ENCODE measurements around the gene PAX5. TPM values are rescaled to one million over a fixed set of nuclear protein-coding genes. Genes with fewer than 3 reads are reported as not detected.

PAX5 gene
- total RNA-seq, 4 donors from 2014 or later, result under 0.01 to 0.29 TPM; not detected in 2

DNA sequence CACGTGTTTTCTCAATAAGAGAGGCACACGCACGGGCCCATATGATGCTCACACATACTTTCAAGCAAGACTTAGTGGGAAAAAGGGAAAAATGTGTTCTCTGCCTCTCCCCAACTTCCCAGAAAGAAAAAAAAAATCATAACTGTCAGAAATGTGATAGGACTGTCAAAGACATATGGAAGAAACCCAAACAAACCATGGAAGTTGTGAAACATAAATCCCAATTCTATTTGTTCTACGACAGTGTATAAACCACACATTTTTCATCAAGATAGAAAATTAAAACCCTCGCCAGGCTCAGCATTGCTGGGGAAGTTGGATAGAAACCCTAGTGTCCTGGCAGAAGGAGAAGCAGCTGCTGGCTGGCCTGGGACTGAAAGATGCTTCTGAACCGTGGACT is 211.9 kb downstream of the PAX5 start:
- H3K27me3 ChIP-seq, result peaks cover 0 to 52% (median 1%) of the 10 kb centered on the region in 4 donors
- H3K27ac ChIP-seq, result no peak overlapping the region
- no peaks in the 10 kb centered on the region for H3K9me3 ChIP-seq
- peaks cover 7 to 16% (median 10%) of the 10 kb centered on the region in 3 donors for H3K4me1 ChIP-seq
- WGBS, 2 donors, result 52 to 56% methylated on average over 6 of the region's 6 CpGs
- DNase-seq, result no peak
- H3K36me3 ChIP-seq, result no peaks in the 10 kb centered on the region
- intact Hi-C loops (cut with DNase I), result no loop called here
- no peak for TF ChIP-seq POLR2A (IDR thresholded peaks at IDR 0.05)
- TF ChIP-seq, protein P1, sequence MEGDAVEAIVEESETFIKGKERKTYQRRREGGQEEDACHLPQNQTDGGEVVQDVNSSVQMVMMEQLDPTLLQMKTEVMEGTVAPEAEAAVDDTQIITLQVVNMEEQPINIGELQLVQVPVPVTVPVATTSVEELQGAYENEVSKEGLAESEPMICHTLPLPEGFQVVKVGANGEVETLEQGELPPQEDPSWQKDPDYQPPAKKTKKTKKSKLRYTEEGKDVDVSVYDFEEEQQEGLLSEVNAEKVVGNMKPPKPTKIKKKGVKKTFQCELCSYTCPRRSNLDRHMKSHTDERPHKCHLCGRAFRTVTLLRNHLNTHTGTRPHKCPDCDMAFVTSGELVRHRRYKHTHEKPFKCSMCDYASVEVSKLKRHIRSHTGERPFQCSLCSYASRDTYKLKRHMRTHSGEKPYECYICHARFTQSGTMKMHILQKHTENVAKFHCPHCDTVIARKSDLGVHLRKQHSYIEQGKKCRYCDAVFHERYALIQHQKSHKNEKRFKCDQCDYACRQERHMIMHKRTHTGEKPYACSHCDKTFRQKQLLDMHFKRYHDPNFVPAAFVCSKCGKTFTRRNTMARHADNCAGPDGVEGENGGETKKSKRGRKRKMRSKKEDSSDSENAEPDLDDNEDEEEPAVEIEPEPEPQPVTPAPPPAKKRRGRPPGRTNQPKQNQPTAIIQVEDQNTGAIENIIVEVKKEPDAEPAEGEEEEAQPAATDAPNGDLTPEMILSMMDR (IDR thresholded peaks at IDR 0.05), result no peak
- H3K4me3 ChIP-seq, result no peak overlapping the region

- intact Hi-C loops (cut with DNase I), result no loop called here
- DNase-seq, result no peak
- H3K27me3 ChIP-seq, result peaks cover 0 to 53% (median 1%) of the 10 kb centered on the region in 4 donors
- WGBS, 2 donors, result 75 to 83% methylated on average over 15 to 21 of the region's 21 CpGs
- H3K4me1 ChIP-seq, result peaks cover 7 to 16% (median 10%) of the 10 kb centered on the region in 3 donors
- H3K27ac ChIP-seq, result no peak overlapping the region
- no peak overlapping the region for H3K4me3 ChIP-seq
- no peaks in the 10 kb centered on the region for H3K9me3 ChIP-seq
- TF ChIP-seq POLR2A (IDR thresholded peaks at IDR 0.05), result no peak
- TF ChIP-seq, protein P1 (IDR thresholded peaks at IDR 0.05), result no peak
- no peaks in the 10 kb centered on the region for H3K36me3 ChIP-seq
These were observed 213.6 kb downstream of the PAX5 start for GRCh38 chr9:36820392-36820861.

DNA sequence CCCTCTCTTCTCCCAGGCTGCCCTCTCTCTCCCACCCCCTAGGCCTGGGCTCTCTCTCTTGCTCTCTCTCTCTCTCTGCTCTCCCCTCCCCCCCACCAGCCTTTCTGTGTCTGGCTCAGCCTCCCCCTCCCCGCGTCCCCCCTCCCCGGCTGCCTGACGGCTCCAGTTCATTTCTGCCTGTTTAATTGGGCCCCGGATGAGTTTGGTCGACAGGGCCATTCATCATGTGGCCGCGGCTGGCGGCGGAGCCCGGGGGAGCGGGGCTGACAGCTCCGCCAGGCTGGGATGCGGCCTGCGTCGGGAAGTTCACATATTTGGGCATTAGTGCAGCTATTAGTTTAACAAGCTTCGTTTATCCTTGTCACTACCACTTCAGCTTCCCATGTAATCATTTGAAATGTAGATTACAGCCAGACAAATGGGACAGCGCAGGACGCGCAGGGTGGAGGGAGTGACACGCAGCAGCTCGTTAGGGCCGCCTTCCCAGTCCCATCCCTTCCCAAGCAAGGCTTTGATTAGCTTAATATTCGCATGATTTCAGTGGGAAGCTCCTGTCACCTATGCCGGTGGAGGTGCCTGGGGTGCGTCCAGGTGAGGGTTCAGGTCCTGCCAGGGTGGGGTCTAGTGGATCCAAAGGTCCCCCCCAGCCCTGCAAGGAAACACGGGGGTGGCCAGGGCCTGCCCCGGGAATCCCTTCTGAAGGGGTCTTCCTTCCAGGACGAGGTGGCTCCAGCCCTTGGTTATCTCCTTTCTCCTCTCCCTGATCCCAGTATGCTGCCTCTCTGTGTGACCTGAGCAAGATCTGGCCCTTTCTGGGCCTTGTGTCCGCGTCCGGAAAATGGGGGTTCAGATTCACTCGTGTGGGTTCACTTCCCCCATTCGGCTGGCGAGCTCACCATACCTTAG is 214.8 kb downstream of the PAX5 start:
- no peak overlapping the region for H3K27ac ChIP-seq
- no peak for TF ChIP-seq POLR2A (IDR thresholded peaks at IDR 0.05)
- TF ChIP-seq, protein P1 (IDR thresholded peaks at IDR 0.05), result no peak
- intact Hi-C loops (cut with DNase I), result no loop called here
- no peaks in the 10 kb centered on the region for H3K36me3 ChIP-seq
- H3K9me3 ChIP-seq, result no peaks in the 10 kb centered on the region
- H3K4me3 ChIP-seq, result peak overlapping the region; percentile 14 to 61 (median 30)
- WGBS, 2 donors, result 47 to 50% methylated on average over 16 to 21 of the region's 35 CpGs
- peaks cover 7 to 16% (median 10%) of the 10 kb centered on the region in 3 donors for H3K4me1 ChIP-seq
- no peak for DNase-seq
- H3K27me3 ChIP-seq, result peaks cover 0 to 59% (median 1%) of the 10 kb centered on the region in 4 donors

GRCh38 chr9:36818242-36818938 is 215.7 kb downstream of the PAX5 start:
- TF ChIP-seq, protein P1 (IDR thresholded peaks at IDR 0.05), result no peak
- Histone ChIP-seq H3K36me3 (no peaks in the 10 kb centered on the region), H3K4me3 (peak overlapping the region; percentile 14 to 61 (median 30)), H3K9me3 (no peaks in the 10 kb centered on the region), H3K27me3 (peaks cover 0 to 59% (median 1%) of the 10 kb centered on the region in 4 donors), H3K4me1 (peaks cover 7 to 16% (median 10%) of the 10 kb centered on the region in 3 donors), H3K27ac (no peak overlapping the region)
- no peak for DNase-seq
- intact Hi-C loops (cut with DNase I), result no loop called here
- WGBS, 2 donors, result 6 to 17% methylated on average over 18 to 25 of the region's 32 CpGs

Measured in esophagus squamous epithelium (tissue), 5 donors.